Measurements from ENCODE around the gene CENPO. TPM values are rescaled to one million over a fixed set of nuclear protein-coding genes. Genes with fewer than 3 reads are reported as not detected.

Gene CENPO, protein sequence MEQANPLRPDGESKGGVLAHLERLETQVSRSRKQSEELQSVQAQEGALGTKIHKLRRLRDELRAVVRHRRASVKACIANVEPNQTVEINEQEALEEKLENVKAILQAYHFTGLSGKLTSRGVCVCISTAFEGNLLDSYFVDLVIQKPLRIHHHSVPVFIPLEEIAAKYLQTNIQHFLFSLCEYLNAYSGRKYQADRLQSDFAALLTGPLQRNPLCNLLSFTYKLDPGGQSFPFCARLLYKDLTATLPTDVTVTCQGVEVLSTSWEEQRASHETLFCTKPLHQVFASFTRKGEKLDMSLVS
- 18.0 and 36.5 TPM in 2 replicates for total RNA-seq

- DNase-seq (ENCODE audit: low read depth): peak; percentile 77
- TF ChIP-seq, protein P1, sequence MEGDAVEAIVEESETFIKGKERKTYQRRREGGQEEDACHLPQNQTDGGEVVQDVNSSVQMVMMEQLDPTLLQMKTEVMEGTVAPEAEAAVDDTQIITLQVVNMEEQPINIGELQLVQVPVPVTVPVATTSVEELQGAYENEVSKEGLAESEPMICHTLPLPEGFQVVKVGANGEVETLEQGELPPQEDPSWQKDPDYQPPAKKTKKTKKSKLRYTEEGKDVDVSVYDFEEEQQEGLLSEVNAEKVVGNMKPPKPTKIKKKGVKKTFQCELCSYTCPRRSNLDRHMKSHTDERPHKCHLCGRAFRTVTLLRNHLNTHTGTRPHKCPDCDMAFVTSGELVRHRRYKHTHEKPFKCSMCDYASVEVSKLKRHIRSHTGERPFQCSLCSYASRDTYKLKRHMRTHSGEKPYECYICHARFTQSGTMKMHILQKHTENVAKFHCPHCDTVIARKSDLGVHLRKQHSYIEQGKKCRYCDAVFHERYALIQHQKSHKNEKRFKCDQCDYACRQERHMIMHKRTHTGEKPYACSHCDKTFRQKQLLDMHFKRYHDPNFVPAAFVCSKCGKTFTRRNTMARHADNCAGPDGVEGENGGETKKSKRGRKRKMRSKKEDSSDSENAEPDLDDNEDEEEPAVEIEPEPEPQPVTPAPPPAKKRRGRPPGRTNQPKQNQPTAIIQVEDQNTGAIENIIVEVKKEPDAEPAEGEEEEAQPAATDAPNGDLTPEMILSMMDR (conservative IDR thresholded peaks at IDR 0.05; ENCODE audit: low read depth, low read length): peak; percentile 76
- peak within 1 kb of the TSS; percentile 90 for H3K4me3 ChIP-seq (ENCODE audit: low read depth, low read length)
Observed at GRCh38 chr2:24792874-24793760, at the start of gene CENPO, which contains the start of gene PTRHD1. Gene CENPO, plus strand, starts transcription at chr2:24793425. Its CDS starts 495 bp downstream, at chr2:24793920. Gene PTRHD1, minus strand, starts transcription at chr2:24793391. Its CDS starts 14 bp downstream, at chr2:24793377.

DNA sequence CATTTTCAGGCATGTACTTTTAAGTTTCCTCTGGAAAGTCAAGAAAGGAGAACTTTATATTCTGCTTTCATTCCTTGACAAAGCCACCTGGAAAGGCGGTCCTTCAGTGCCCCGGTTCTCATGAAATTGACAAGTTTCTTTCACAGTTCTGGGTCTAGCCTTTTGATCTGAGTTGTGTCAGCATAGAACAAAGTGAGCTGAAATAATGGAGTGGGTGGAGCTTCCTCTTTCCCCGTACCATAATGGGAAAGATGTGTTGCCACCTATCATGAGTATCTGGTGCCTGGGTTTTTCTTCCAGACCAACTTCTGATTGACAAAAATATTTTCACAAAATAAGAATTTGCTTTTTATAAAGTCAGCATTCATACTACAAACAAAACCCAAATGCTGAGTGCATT lies 49.3 kb upstream of the CENPO start:
- H3K4me3 ChIP-seq (ENCODE audit: low read depth, low read length): no peak overlapping the region
- DNase-seq (ENCODE audit: low read depth): no peak
- TF ChIP-seq, protein P1 (conservative IDR thresholded peaks at IDR 0.05; ENCODE audit: low read depth, low read length): no peak

DNA sequence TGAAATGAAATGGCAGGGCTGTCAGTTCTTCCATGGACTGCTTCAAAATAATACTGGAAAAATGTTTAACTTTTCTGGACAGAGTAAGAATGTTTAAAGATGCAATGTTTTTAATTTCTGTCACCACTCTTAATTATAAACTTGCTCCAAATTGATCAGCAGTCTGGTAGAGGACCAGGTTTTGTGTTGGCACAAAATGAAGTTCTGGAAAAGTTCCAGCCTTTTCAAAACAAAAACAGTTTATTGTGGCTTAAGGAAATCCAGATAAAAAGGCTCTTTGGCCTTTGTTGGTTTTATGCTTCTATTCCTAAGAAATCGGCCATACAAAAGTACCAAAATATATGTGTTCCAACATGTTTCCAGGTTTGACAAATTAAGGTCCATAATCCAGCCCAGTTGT lies 48.9 kb upstream of the CENPO start:
- no peak for DNase-seq (ENCODE audit: low read depth)
- H3K4me3 ChIP-seq (ENCODE audit: low read depth, low read length): no peak overlapping the region
- TF ChIP-seq, protein P1 (conservative IDR thresholded peaks at IDR 0.05; ENCODE audit: low read depth, low read length): no peak

DNA sequence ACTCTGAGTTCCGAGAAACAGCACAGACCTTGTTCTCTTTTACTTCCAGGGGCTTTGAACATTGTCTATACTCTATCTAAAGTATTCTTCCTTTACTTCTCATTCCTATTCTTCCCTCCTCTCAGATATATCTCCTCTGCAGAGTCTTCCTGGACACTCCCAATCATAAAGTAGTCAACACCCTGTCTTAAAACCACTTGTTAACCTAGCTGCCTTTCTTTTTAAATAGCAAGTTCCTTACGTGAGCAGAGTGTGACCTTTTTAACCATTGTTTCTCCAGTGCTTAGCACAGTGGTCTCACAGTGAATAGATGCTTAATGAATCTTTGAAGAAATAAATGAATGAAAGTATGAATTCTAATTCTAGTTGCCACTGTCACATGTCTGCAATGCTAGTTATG lies 47.4 kb upstream of the CENPO start:
- TF ChIP-seq, protein P1 (conservative IDR thresholded peaks at IDR 0.05; ENCODE audit: low read depth, low read length): no peak
- no peak for DNase-seq (ENCODE audit: low read depth)

DNA sequence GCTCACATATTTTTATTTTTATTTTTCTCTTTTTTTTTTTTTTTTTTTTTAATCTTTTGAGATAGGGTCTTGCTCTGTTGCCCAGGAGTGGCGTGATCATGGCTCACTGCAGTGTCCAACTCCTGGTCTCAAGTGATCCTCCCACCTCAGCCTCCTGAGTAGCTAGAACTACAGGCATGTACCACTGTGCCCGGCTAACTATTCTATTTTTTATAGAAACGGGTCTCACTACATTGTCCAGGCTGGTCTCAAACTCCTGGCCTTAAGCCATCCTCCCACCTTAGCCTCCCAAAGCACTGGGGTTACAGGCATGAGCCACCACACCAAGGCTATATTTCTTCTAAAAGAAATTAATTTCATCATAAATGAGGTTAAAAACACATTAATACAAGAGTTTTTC lies 45.9 kb upstream of the CENPO start:
- no peak for DNase-seq (ENCODE audit: low read depth)
- no peak overlapping the region for H3K4me3 ChIP-seq (ENCODE audit: low read depth, low read length)
- TF ChIP-seq, protein P1 (conservative IDR thresholded peaks at IDR 0.05; ENCODE audit: low read depth, low read length): no peak

More for the DNA sequence above, 47.4 kb upstream of the CENPO start:
- no peak overlapping the region for H3K4me3 ChIP-seq (ENCODE audit: low read depth, low read length)

- no peak for DNase-seq (ENCODE audit: low read depth)
- H3K4me3 ChIP-seq (ENCODE audit: low read depth, low read length): no peak overlapping the region
- TF ChIP-seq, protein P1 (conservative IDR thresholded peaks at IDR 0.05; ENCODE audit: low read depth, low read length): no peak
Observed at GRCh38 chr2:24749069-24749691, 44.0 kb upstream of the CENPO start.
